ENCODE measurements around the gene PTPN11. TPM values are rescaled to one million over a fixed set of nuclear protein-coding genes. Genes with fewer than 3 reads are reported as not detected.

Gene PTPN11
- polyA plus RNA-seq, 3 donors, result 11.1 to 41.9 (median 28.8) TPM

DNA sequence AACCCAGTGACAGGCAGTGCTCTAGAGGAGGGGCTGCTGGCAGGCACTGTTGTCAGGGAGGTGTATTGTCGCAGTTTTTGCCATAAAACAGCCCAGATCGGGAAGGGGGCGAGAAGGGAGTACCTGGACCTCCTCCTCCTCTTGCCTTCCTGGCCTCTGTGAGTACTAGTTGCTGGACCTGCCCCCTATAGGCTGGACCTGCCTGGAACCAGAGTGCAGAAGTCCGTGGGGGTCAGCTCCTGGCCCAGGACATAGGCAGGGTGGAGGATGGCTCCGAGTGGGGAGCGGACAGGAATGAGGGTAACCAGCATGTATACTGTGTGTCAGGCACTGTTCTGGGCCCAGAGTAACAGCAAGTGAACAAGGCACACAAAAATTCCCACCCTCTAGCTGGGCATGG, 116.3 kb downstream of the PTPN11 start:
- Mint-ChIP-seq H3K27me3 (ENCODE audit: low read depth in 3 of 3) (peaks cover 0 to 8% (median 4%) of the 10 kb centered on the region in 3 donors), H3K9me3 (peaks cover 0 to 5% (median 0%) of the 10 kb centered on the region in 7 donors), H3K4me1 (peaks cover 5% of the 10 kb centered on the region), H3K4me3 (no peak overlapping the region), H3K27ac (no peak overlapping the region), H3K36me3 (no peaks in the 10 kb centered on the region)
- Histone ChIP-seq H3K9ac (ENCODE audit: insufficient read depth, low read length, poor library complexity, severe bottlenecking) (no peak overlapping the region), H3K79me2 (ENCODE audit: insufficient read depth, low read length) (no peaks in the 10 kb centered on the region), H3K4me2 (replicated peaks; ENCODE audit: extremely low read depth, low read length, poor library complexity, severe bottlenecking) (no peak overlapping the region), H3K36me3 (replicated peaks in 1 of 2; ENCODE audit: control insufficient read depth in 1 of 2, insufficient read depth in 2 of 2, low read length in 2 of 2) (no peaks in the 10 kb centered on the region), H4K20me1 (ENCODE audit: insufficient read depth, low read length) (no peaks in the 10 kb centered on the region), H2AFZ (ENCODE audit: insufficient read depth, low read depth, low read length, poor library complexity, severe bottlenecking) (no peak overlapping the region), H3K4me3 (replicated peaks in 1 of 3; ENCODE audit: low read depth in 2 of 3, low read length in 3 of 3) (no peak overlapping the region), H3K9me3 (replicated peaks in 1 of 2; ENCODE audit: control insufficient read depth in 1 of 2, insufficient read depth in 1 of 2, low read length in 2 of 2) (no peaks in the 10 kb centered on the region), H3K27ac (ENCODE audit: low read depth in 1 of 2, low read length in 2 of 2) (no peak overlapping the region), H3K4me1 (ENCODE audit: control insufficient read depth in 1 of 2, insufficient read depth in 2 of 2, low read length in 2 of 2) (no peaks in the 10 kb centered on the region), H3K27me3 (ENCODE audit: control insufficient read depth in 2 of 2, insufficient read depth in 2 of 2, low read length in 2 of 2) (no peaks in the 10 kb centered on the region)
- WGBS (ENCODE audit: insufficient coverage), result 88% methylated on average over 4 of the region's 6 CpGs
- intact Hi-C loops (cut with micrococcal nuclease), result no loop called here
- DNase-seq, result no peak
- TF ChIP-seq, protein P1, sequence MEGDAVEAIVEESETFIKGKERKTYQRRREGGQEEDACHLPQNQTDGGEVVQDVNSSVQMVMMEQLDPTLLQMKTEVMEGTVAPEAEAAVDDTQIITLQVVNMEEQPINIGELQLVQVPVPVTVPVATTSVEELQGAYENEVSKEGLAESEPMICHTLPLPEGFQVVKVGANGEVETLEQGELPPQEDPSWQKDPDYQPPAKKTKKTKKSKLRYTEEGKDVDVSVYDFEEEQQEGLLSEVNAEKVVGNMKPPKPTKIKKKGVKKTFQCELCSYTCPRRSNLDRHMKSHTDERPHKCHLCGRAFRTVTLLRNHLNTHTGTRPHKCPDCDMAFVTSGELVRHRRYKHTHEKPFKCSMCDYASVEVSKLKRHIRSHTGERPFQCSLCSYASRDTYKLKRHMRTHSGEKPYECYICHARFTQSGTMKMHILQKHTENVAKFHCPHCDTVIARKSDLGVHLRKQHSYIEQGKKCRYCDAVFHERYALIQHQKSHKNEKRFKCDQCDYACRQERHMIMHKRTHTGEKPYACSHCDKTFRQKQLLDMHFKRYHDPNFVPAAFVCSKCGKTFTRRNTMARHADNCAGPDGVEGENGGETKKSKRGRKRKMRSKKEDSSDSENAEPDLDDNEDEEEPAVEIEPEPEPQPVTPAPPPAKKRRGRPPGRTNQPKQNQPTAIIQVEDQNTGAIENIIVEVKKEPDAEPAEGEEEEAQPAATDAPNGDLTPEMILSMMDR (IDR thresholded peaks at IDR 0.05), result no peak

DNA sequence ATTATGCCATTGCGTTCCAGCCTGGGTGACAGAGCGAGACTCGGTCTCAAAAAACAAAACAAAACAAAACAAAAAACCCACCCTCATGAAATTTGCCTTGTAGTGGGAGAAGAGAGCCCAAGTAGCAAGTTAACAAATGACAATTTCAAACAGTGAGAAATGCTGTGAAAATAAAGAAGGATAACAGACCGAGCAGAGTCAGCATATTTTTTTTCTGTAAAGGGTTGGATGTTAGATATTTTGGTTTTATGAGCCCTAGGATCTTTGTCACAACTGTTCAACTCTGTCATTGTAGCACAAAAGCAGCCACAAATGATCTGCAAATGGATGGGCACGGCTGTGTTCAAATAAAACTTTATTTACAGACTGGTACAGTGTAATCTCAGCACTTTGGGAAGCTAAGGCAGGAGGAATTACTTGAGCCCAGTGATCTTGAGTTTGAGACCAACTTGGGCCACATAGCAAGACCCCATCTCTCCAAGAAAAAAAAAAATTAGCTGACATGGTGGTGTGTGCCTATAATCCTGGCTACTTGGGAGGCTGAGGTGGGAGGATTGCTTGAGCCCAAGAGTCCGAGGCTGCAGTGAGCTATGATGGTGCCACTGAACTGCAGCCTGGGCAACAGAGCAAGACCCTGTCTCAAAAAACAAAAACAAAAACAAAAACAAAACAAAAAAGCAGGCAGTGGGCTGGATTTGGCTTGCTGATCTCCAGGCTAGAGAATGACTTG, 117.1 kb downstream of the PTPN11 start:
- H3K36me3 ChIP-seq (replicated peaks in 1 of 2; ENCODE audit: control insufficient read depth in 1 of 2, insufficient read depth in 2 of 2, low read length in 2 of 2), result no peaks in the 10 kb centered on the region
- Mint-ChIP-seq H3K36me3 (no peaks in the 10 kb centered on the region), H3K4me3 (no peak overlapping the region), H3K9me3 (peaks cover 0 to 5% (median 0%) of the 10 kb centered on the region in 7 donors), H3K27ac (peak overlapping the region in 1 of 7 donors; percentile 24), H3K4me1 (peaks cover 5% of the 10 kb centered on the region), H3K27me3 (ENCODE audit: low read depth in 3 of 3) (peaks cover 0 to 6% (median 4%) of the 10 kb centered on the region in 3 donors)
- no peaks in the 10 kb centered on the region for H3K27me3 ChIP-seq (ENCODE audit: control insufficient read depth in 2 of 2, insufficient read depth in 2 of 2, low read length in 2 of 2)
- no peak overlapping the region for H3K4me2 ChIP-seq (replicated peaks; ENCODE audit: extremely low read depth, low read length, poor library complexity, severe bottlenecking)
- H3K9ac ChIP-seq (ENCODE audit: insufficient read depth, low read length, poor library complexity, severe bottlenecking), result no peak overlapping the region
- no peak for DNase-seq
- no peaks in the 10 kb centered on the region for H3K4me1 ChIP-seq (ENCODE audit: control insufficient read depth in 1 of 2, insufficient read depth in 2 of 2, low read length in 2 of 2)
- H3K4me3 ChIP-seq (replicated peaks in 1 of 3; ENCODE audit: low read depth in 2 of 3, low read length in 3 of 3), result no peak overlapping the region
- intact Hi-C loops (cut with micrococcal nuclease), result no loop called here
- H3K79me2 ChIP-seq (ENCODE audit: insufficient read depth, low read length), result no peaks in the 10 kb centered on the region
- no peaks in the 10 kb centered on the region for H4K20me1 ChIP-seq (ENCODE audit: insufficient read depth, low read length)
- 100% methylated on average over 1 of the region's 6 CpGs for WGBS (ENCODE audit: insufficient coverage)
- H3K27ac ChIP-seq (ENCODE audit: low read depth in 1 of 2, low read length in 2 of 2), result no peak overlapping the region
- H3K9me3 ChIP-seq (replicated peaks in 1 of 2; ENCODE audit: control insufficient read depth in 1 of 2, insufficient read depth in 1 of 2, low read length in 2 of 2), result no peaks in the 10 kb centered on the region
- TF ChIP-seq, protein P1 (IDR thresholded peaks at IDR 0.05), result no peak
- no peak overlapping the region for H2AFZ ChIP-seq (ENCODE audit: insufficient read depth, low read depth, low read length, poor library complexity, severe bottlenecking)

All from CD14-positive monocyte (primary cell).